OCI-LY7 (cell line): ENCODE measurements around the gene CACNB1. TPM values are rescaled to one million over a fixed set of nuclear protein-coding genes. Genes with fewer than 3 reads are reported as not detected.

Experiments
- BruUV-seq: library from RNA; stranded (reverse); fragments of 400-500 nt; replicated peaks from 2 replicates; lab custom pipeline; 2021; lab: Mats Ljungman, UMichigan
- CTCF ChIA-PET: fragments of 300-600 bp; sonication (Branson Sonifier 250); formaldehyde crosslinking; loops from one replicate; lab custom pipeline; 2022; ENCODE audit warnings: antibody characterized with exemption; ENCODE audit not compliant: unreplicated experiment; lab: Charles Lee
- POLR2A ChIA-PET: fragments of 300-600 bp; sonication (Branson Sonifier 250); formaldehyde crosslinking; loops from one replicate; lab custom pipeline; 2022; ENCODE audit warnings: antibody characterized with exemption; lab: Charles Lee
- DNase-seq: peaks from one replicate; pipeline ENCODE4 v3.0.0-alpha.2; 2015; ENCODE audit warnings: low spot score
- H2AFZ ChIP-seq: fragments of 200-600 bp; sonication (generic), shearing (Covaris generic); 2 replicates; pipeline ENCODE4 v1.6.1; 2014; ENCODE audit warnings: mild to moderate bottlenecking, antibody characterized with exemption, low read length, moderate library complexity
- H3K27ac ChIP-seq: fragments of 200-600 bp; sonication (generic); 2 replicates; pipeline ENCODE4 v1.5.1; 2014; ENCODE audit warnings: mixed run types, low read depth, mild to moderate bottlenecking, moderate library complexity, low read length, inconsistent platforms; ENCODE audit not compliant: poor library complexity, severe bottlenecking
- H3K36me3 ChIP-seq: fragments of 200-600 bp; sonication (generic); 2 replicates; pipeline ENCODE4 v1.6.1; 2014; ENCODE audit warnings: mild to moderate bottlenecking, antibody characterized with exemption, low read length, moderate library complexity, mixed read lengths; ENCODE audit not compliant: insufficient read depth
- H3K4me1 ChIP-seq: fragments of 200-600 bp; sonication (generic); 2 replicates; pipeline ENCODE4 v1.5.1; 2014; ENCODE audit warnings: mild to moderate bottlenecking, low read length; ENCODE audit not compliant: insufficient read depth, poor library complexity, severe bottlenecking
- H3K4me2 ChIP-seq: fragments of 200-600 bp; sonication (generic); 2 replicates; pipeline ENCODE4 v1.6.1; 2014; ENCODE audit warnings: mild to moderate bottlenecking, low read length
- H3K4me3 ChIP-seq: fragments of 200-600 bp; sonication (generic); 2 replicates; pipeline ENCODE4 v1.5.1; 2014; ENCODE audit warnings: mild to moderate bottlenecking, low read depth, low read length; ENCODE audit not compliant: poor library complexity, severe bottlenecking
- H3K79me2 ChIP-seq: fragments of 200-600 bp; sonication (generic); 2 replicates; pipeline ENCODE4 v1.6.1; 2016; ENCODE audit warnings: low read depth, mild to moderate bottlenecking, low read length, moderate library complexity, mixed read lengths; ENCODE audit not compliant: insufficient read depth
- H3K9me2 ChIP-seq: fragments of 200-600 bp; sonication (generic); 2 replicates; pipeline ENCODE4 v1.6.1; 2016; ENCODE audit warnings: mild to moderate bottlenecking, low read length, mixed read lengths; ENCODE audit not compliant: insufficient read depth
- H3K9me3 ChIP-seq: fragments of 200-600 bp; sonication (generic); 2 replicates; pipeline ENCODE4 v1.6.1; 2014; ENCODE audit warnings: mild to moderate bottlenecking, mixed run types, low read length, mixed read lengths
- H4K20me1 ChIP-seq: fragments of 200-600 bp; sonication (generic); 2 replicates; pipeline ENCODE4 v1.6.1; 2014; ENCODE audit warnings: mild to moderate bottlenecking, antibody characterized with exemption, low read length, moderate library complexity, mixed read lengths; ENCODE audit not compliant: insufficient read depth
- CTCF ChIP-seq: fragments of 200-600 bp; sonication (generic); conservative IDR thresholded peaks from 2 replicates; pipeline ENCODE4 v1.5.1; 2014; ENCODE audit warnings: mild to moderate bottlenecking, antibody characterized with exemption, low read length, moderate library complexity, mixed read lengths
- EZH2phosphoT487 ChIP-seq: fragments of 200-600 bp; sonication (generic); IDR thresholded peaks from 2 replicates; pipeline ENCODE4 v1.6.1; 2018; ENCODE audit warnings: low read depth, borderline replicate concordance, mild to moderate bottlenecking, mixed run types, antibody characterized with exemption, low read length, moderate library complexity, mixed read lengths
- intact Hi-C: fragments of 100-400 bp; cut with micrococcal nuclease; formaldehyde crosslinking; loops from one replicate; pipeline ENCODE4 v1.10.0; 2022; ENCODE audit not compliant: unreplicated experiment
- total RNA-seq, 2 experiments: library from RNA; depleted of rRNA in 1 of 2; stranded (reverse); fragments of >200 nt in 1 of 2; shearing (Covaris generic) in 1 of 2; gene quantifications; 2 replicates each; pipeline ENCODE4 v1.2.3, GENCODE V29; 2014 to 2022

CACNB1 gene
- total RNA-seq, 2 experiments from 2014 or later, result 23.7 to 30.9 TPM

GRCh38 chr17:39227364-39227919 is 30.0 kb upstream of the CACNB1 start:
- no peak overlapping the region for H2AFZ ChIP-seq
- H4K20me1 ChIP-seq, result no peaks in the 10 kb centered on the region
- intact Hi-C loops, result no loop called here
- H3K4me3 ChIP-seq, result no peak overlapping the region
- peaks cover 13% of the 10 kb centered on the region for H3K4me1 ChIP-seq
- TF ChIP-seq EZH2phosphoT487, result no peak
- POLR2A ChIA-PET, result no interaction called here
- no peaks in the 10 kb centered on the region for H3K9me2 ChIP-seq
- no peak overlapping the region for H3K27ac ChIP-seq
- CTCF ChIA-PET, result no interaction called here
- no TSS peak for BruUV-seq
- no peaks in the 10 kb centered on the region for H3K36me3 ChIP-seq
- H3K9me3 ChIP-seq, result no peaks in the 10 kb centered on the region
- no peaks in the 10 kb centered on the region for H3K79me2 ChIP-seq
- DNase-seq, result no peak
- no peak overlapping the region for H3K4me2 ChIP-seq

GRCh38 chr17:39225959-39226683 is 28.7 kb upstream of the CACNB1 start:
- Histone ChIP-seq H3K9me3 (no peaks in the 10 kb centered on the region), H3K27ac (no peak overlapping the region), H3K4me1 (peaks cover under 1% of the 10 kb centered on the region), H3K36me3 (no peaks in the 10 kb centered on the region), H3K9me2 (no peaks in the 10 kb centered on the region), H3K79me2 (no peaks in the 10 kb centered on the region), H4K20me1 (no peaks in the 10 kb centered on the region), H2AFZ (no peak overlapping the region), H3K4me3 (peak overlapping the region; percentile 52), H3K4me2 (peak overlapping the region; percentile 56)
- POLR2A ChIA-PET, result interaction anchor here (0.5 to 0.6 kb wide), 2 partner anchors 26 to 329 kb away, joined by 3 read pairs; partner anchors contain the start of gene RPL19
- intact Hi-C loops, result no loop called here
- DNase-seq, result peak; percentile 53
- CTCF ChIA-PET, result no interaction called here
- TF ChIP-seq EZH2phosphoT487 (no peak), CTCF (no peak)
- no TSS peak for BruUV-seq

- intact Hi-C loops, result no loop called here
- no peaks in the 10 kb centered on the region for H3K36me3 ChIP-seq
These were observed 28.0 kb upstream of the CACNB1 start, which contains the start of gene STAC2 for GRCh38 chr17:39225308-39225958. STAC2 (minus strand) TSS chr17:39225945; CDS start chr17:39225502, 443 bp downstream.

More at GRCh38 chr17:39225308-39225958, 28.0 kb upstream of the CACNB1 start, which contains the start of gene STAC2:
- DNase-seq, result no peak
- H3K4me1 ChIP-seq, result no peaks in the 10 kb centered on the region
- H3K4me2 ChIP-seq, result peak within 1 kb of the TSS; percentile 56
- ChIA-PET CTCF (no interaction called here), POLR2A (interaction anchor here (0.6 kb wide), 1 partner anchor 328 kb away, joined by 3 read pairs; no protein-coding TSS in a partner anchor)
- H3K4me3 ChIP-seq, result peak within 1 kb of the TSS; percentile 52
- H3K9me2 ChIP-seq, result no peaks in the 10 kb centered on the region
- H3K27ac ChIP-seq, result no peak within 1 kb of the TSS
- H4K20me1 ChIP-seq, result no peaks in the 10 kb centered on the region
- BruUV-seq, result no TSS peak
- TF ChIP-seq CTCF (no peak), EZH2phosphoT487 (no peak)
- no peak within 1 kb of the TSS for H2AFZ ChIP-seq
- H3K79me2 ChIP-seq, result no peaks in the 10 kb centered on the region
- H3K9me3 ChIP-seq, result no peaks in the 10 kb centered on the region
